GM21447 (cell line): Measurements from ENCODE around the gene WSCD1.

ENCODE experiments used
- ATAC-seq: cut with Tn5 transposase; IDR thresholded peaks from one replicate; pipeline ENCODE4 v1.9.1; 2021; ENCODE audit not compliant: unreplicated experiment

Gene WSCD1

GRCh38 chr17:6147042-6147441 lies 76.9 kb downstream of the WSCD1 start:
- ATAC-seq: no peak

DNA sequence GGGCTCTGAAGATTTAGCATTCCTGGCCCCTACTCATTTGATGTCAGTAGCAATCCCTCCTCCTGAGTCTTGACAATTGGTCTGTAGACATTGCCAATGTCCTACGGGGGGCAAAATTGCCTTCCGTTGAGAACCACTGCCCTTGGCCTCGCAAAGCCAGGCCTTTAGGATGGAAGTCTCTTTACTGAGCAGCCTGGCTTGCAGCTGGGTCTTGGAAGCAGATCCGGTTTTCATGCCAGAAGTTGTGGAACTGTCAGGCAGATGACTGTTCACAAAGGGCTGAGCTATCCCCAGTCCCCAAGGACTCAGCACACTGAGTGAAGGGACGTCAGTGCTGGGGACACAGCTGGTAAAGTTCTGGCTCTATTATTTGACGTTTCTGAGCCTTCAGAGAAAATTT lies 83.2 kb downstream of the WSCD1 start:
- ATAC-seq: no peak

DNA sequence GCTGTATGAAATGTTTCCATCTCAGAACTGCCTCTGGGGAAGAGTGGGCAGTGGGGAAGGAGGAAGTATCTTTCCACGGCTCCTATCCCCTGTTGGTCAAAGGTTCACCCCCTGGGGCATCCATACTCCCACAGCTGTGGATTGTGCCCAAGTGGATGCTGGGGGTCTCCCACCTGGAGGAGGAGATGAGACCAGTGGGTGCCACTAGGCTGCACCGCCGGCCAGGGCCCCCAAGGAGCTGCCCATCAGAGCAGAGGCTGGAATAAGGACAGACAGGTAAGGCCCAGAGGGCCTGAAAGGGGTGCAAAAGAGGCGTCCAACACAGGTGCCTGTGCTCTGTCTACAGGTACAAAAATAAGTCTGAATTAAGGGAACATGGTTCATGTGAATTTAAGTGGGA lies 87.5 kb downstream of the WSCD1 start:
- ATAC-seq: no peak

DNA sequence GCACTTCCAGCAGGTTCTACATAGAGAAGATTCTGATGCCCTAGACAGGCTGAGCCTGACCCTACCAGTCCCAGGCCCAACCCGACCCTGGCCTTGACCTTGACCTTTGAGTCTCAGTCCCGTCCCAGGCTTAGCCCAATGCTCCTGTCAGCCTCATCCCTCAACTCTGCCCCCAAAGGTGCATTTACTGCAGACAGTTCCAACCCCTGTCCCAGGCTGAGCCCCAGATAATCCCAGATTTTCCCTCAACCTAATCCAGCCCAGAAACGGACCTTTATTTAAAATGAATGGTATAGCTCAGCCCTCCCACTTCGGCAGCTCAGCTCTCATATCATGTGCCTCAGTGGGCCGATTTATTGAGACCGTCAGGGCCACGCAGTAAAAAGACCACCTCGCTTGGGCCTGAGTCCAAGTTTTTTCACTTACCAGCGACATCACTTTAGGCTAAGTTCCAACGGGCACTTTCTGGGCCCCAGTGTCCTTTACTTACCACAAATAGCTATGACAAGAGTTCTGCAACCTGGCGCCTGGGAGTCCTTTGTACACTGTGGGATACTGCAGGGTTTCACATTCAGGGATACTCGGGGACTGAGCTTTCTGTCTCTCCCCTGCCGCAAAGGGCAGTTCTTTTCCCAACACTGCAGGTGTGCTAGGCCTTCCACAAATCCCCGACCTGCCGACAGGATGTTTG lies 89.5 kb downstream of the WSCD1 start:
- no peak for ATAC-seq

- no peak for ATAC-seq
Observed at GRCh38 chr17:6160232-6160555, 90.0 kb downstream of the WSCD1 start.

- ATAC-seq: no peak
Observed at GRCh38 chr17:6160911-6161855, 91.0 kb downstream of the WSCD1 start.

GRCh38 chr17:6162216-6162615 lies 92.0 kb downstream of the WSCD1 start:
- ATAC-seq: no peak

GRCh38 chr17:6162892-6163291 lies 92.7 kb downstream of the WSCD1 start:
- no peak for ATAC-seq

- ATAC-seq: no peak
Observed at GRCh38 chr17:6163612-6164333, 93.6 kb downstream of the WSCD1 start.

GRCh38 chr17:6164996-6165395 lies 94.8 kb downstream of the WSCD1 start:
- ATAC-seq: no peak

DNA sequence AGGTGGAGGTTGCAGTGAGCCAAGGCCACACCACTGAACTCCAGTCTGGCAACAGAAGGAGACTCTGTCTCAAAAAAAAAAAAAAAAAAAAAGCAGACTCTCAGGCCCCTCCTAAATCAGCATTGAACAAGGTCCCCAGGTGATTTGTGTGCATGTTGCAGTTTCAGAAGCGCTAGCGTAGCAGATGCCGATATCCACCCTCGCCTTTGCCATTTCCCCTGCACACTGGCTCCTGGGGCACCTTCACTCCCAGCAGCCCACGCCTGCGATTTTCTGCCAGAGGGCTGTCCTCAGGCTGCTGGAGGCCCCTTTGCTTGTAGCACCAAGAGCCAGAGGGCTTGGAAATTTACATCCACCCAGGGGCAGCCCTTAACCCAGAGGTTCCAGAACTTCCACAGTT lies 95.6 kb downstream of the WSCD1 start:
- no peak for ATAC-seq

DNA sequence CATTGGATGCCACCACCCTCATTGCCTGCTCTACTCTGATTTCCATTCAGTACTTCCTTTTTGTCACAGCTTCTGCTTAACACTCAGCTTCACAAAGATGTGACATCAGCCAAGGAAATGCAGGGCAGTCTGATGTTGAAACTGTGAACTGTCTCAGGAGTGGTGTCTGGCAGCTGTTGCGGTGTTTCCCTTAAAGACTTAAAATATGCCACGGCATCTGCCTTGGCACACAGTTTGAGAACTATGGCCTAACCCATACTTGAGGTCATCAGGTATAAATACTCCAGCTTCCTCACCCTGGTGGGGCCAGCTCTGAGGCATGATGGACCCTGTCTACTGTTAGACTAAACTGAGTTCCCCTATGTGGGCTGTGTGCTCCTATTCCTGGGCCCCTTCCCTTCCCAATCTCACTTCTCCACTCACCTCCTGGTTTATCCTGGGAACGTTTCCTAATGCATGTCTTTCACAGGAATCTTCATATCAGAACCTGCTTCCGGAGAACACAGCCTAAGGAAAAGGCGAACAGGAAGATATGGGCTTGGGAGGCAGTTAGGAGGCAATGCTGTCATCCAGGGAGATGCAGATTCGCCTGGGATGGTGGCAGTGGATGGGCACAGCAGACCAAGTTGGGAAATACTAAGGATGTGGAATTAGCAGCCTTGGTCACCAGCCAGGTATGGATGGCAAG lies 96.5 kb downstream of the WSCD1 start:
- no peak for ATAC-seq

DNA sequence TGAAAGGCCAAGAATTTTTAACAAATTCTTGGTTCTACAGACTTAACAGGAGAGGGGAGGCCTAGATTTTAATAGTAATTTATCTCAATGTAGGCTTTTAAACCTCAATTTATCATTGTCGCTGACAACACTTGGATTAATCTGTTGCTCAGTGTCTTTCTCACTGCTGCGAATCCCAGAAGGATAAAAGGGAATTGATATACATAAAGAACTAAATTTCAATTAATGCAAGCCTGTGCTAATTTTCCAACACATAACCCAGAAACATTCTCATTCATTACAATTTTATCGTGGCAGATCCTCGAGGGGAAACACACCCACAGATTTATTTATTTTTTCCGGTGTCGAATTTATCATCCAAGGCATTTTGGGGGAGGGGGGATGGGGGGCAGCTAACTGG lies 98.1 kb downstream of the WSCD1 start:
- no peak for ATAC-seq

DNA sequence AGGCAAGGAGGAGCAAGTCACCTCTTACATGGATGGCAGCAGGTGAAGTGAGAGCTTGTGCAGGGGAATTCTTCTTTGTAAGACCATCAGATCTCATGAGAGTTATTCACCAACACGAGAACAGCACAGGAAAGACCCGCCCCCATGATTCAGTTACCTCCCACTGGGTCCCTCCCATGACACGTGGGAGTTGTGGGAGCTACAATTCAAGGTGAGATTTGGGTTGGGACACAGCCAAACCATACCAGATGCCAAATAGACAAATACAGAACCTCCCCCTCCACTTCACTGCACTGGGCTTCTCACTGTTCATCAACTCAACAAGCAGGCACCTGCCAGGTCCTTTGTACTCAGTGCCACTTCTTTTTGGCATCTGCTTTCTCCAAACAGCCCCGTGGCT lies 100.2 kb downstream of the WSCD1 start:
- no peak for ATAC-seq

- ATAC-seq: no peak
Observed at GRCh38 chr17:6172642-6173330, 102.6 kb downstream of the WSCD1 start.

GRCh38 chr17:6173653-6174052 lies 103.5 kb downstream of the WSCD1 start:
- ATAC-seq: no peak
